ENCODE measurements around the gene GRIP2.

- TF ChIP-seq CTCF (conservative IDR thresholded peaks at IDR 0.05; ENCODE audit: low read depth, low read length) (no peak), MAFK (IDR thresholded peaks at IDR 0.05; ENCODE audit: low read depth, low read length) (no peak), POLR2A (IDR thresholded peaks at IDR 0.05; ENCODE audit: low read depth, low read length) (no peak), CEBPB (IDR thresholded peaks at IDR 0.05; ENCODE audit: low read depth, low read length) (no peak), CHD1 (IDR thresholded peaks at IDR 0.05; ENCODE audit: low read depth, low read length) (no peak)
These were observed 3.9 kb downstream of the GRIP2 start for GRCh38 chr3:14536055-14536815.

All from IMR-90 (cell line).